Measurements from ENCODE around the gene SMIM33. TPM values are rescaled to one million over a fixed set of nuclear protein-coding genes. Genes with fewer than 3 reads are reported as not detected.

Gene SMIM33
- total RNA-seq, 2 donors from 2014 or later, result not detected

GRCh38 chr5:139457653-139458306 lies 13.0 kb upstream of the SMIM33 start:
- Histone ChIP-seq H3K27me3 (replicated peaks; ENCODE audit: insufficient read depth) (no peaks in the 10 kb centered on the region), H3K27ac (no peak overlapping the region), H3K4me3 (no peak overlapping the region), H3K9me3 (no peaks in the 10 kb centered on the region), H3K36me3 (no peaks in the 10 kb centered on the region), H3K4me1 (ENCODE audit: control insufficient read depth in 1 of 2, low read depth in 2 of 2) (peaks cover 0 to 5% of the 10 kb centered on the region in 2 donors)
- no peak for DNase-seq (ENCODE audit: low spot score)
- ATAC-seq (ENCODE audit: insufficient number of reproducible peaks, low FRiP score, low read depth), result no peak
- no peak for TF ChIP-seq CTCF (IDR thresholded peaks at IDR 0.05)

GRCh38 chr5:139458580-139459407 lies 12.0 kb upstream of the SMIM33 start:
- Histone ChIP-seq H3K4me1 (ENCODE audit: control insufficient read depth in 1 of 2, low read depth in 2 of 2) (peaks cover 0 to 5% of the 10 kb centered on the region in 2 donors), H3K36me3 (no peaks in the 10 kb centered on the region), H3K27ac (peak overlapping the region in 1 of 2 donors; percentile 12), H3K27me3 (replicated peaks; ENCODE audit: insufficient read depth) (no peaks in the 10 kb centered on the region), H3K4me3 (no peak overlapping the region), H3K9me3 (no peaks in the 10 kb centered on the region)
- DNase-seq (ENCODE audit: low spot score) (no peak), ATAC-seq (ENCODE audit: insufficient number of reproducible peaks, low FRiP score, low read depth) (no peak)
- TF ChIP-seq CTCF (IDR thresholded peaks at IDR 0.05), result no peak

GRCh38 chr5:139459451-139459934 lies 11.3 kb upstream of the SMIM33 start:
- DNase-seq (ENCODE audit: low spot score), result no peak
- H3K27me3 ChIP-seq (replicated peaks; ENCODE audit: insufficient read depth), result no peaks in the 10 kb centered on the region
- H3K36me3 ChIP-seq, result no peaks in the 10 kb centered on the region
- no peak overlapping the region for H3K27ac ChIP-seq
- peaks cover 0 to 5% of the 10 kb centered on the region in 2 donors for H3K4me1 ChIP-seq (ENCODE audit: control insufficient read depth in 1 of 2, low read depth in 2 of 2)
- TF ChIP-seq CTCF (IDR thresholded peaks at IDR 0.05), result no peak
- no peaks in the 10 kb centered on the region for H3K9me3 ChIP-seq
- no peak overlapping the region for H3K4me3 ChIP-seq
- ATAC-seq (ENCODE audit: insufficient number of reproducible peaks, low FRiP score, low read depth), result no peak

GRCh38 chr5:139460455-139460854 lies 10.3 kb upstream of the SMIM33 start:
- Histone ChIP-seq H3K4me1 (ENCODE audit: control insufficient read depth in 1 of 2, low read depth in 2 of 2) (peaks cover 0 to 5% of the 10 kb centered on the region in 2 donors), H3K27me3 (replicated peaks; ENCODE audit: insufficient read depth) (no peaks in the 10 kb centered on the region), H3K9me3 (no peaks in the 10 kb centered on the region), H3K36me3 (no peaks in the 10 kb centered on the region), H3K27ac (no peak overlapping the region), H3K4me3 (no peak overlapping the region)
- no peak for TF ChIP-seq CTCF (IDR thresholded peaks at IDR 0.05)
- DNase-seq (ENCODE audit: low spot score) (no peak), ATAC-seq (ENCODE audit: insufficient number of reproducible peaks, low FRiP score, low read depth) (no peak)

- ATAC-seq (ENCODE audit: insufficient number of reproducible peaks, low FRiP score, low read depth) (no peak), DNase-seq (ENCODE audit: low spot score) (no peak)
- Histone ChIP-seq H3K27ac (no peak overlapping the region), H3K27me3 (replicated peaks; ENCODE audit: insufficient read depth) (no peaks in the 10 kb centered on the region), H3K9me3 (no peaks in the 10 kb centered on the region), H3K4me1 (ENCODE audit: control insufficient read depth in 1 of 2, low read depth in 2 of 2) (peaks cover 0 to 5% of the 10 kb centered on the region in 2 donors), H3K36me3 (no peaks in the 10 kb centered on the region), H3K4me3 (no peak overlapping the region)
- no peak for TF ChIP-seq CTCF (IDR thresholded peaks at IDR 0.05)
Measured at GRCh38 chr5:139461176-139461575, 9.6 kb upstream of the SMIM33 start.

All from thoracic aorta (tissue), 2 donors.